ENCODE data around the gene LRRC28. TPM values are rescaled to one million over a fixed set of nuclear protein-coding genes. Genes with fewer than 3 reads are reported as not detected.

LRRC28 gene
- total RNA-seq, 6 donors from 2014 or later, result 15.6 to 70.2 (median 20.1) TPM

- H3K4me1 ChIP-seq, result no peaks in the 10 kb centered on the region
- TF ChIP-seq CTCF (IDR thresholded peaks at IDR 0.05) (no peak), POLR2A (IDR thresholded peaks at IDR 0.05) (no peak), POLR2AphosphoS5 (IDR thresholded peaks at IDR 0.05) (no peak), EP300 (IDR thresholded peaks at IDR 0.05) (no peak)
- H3K36me3 ChIP-seq, result peaks cover 0 to 8% (median 0%) of the 10 kb centered on the region in 4 donors
- no peak overlapping the region for H3K4me3 ChIP-seq
- no peak for ATAC-seq (ENCODE audit: low FRiP score in 2 of 2)
- H3K27me3 ChIP-seq, result no peaks in the 10 kb centered on the region
- WGBS, 2 donors, result 73 to 98% methylated on average over 3 of the region's 3 CpGs
- H3K27ac ChIP-seq, result no peak overlapping the region
- H3K9me3 ChIP-seq, result no peaks in the 10 kb centered on the region
- DNase-seq, result no peak
Measured at GRCh38 chr15:99238849-99239248, 12.4 kb upstream of the LRRC28 start.

- H3K4me1 ChIP-seq, result no peaks in the 10 kb centered on the region
- H3K27ac ChIP-seq, result no peak overlapping the region
- H3K27me3 ChIP-seq, result no peaks in the 10 kb centered on the region
- no peak overlapping the region for H3K4me3 ChIP-seq
- peaks cover 0 to 8% (median 0%) of the 10 kb centered on the region in 4 donors for H3K36me3 ChIP-seq
- DNase-seq (no peak), ATAC-seq (ENCODE audit: low FRiP score in 2 of 2) (no peak)
- H3K9me3 ChIP-seq, result no peaks in the 10 kb centered on the region
- TF ChIP-seq EP300 (IDR thresholded peaks at IDR 0.05) (no peak), POLR2AphosphoS5 (IDR thresholded peaks at IDR 0.05) (no peak), CTCF (IDR thresholded peaks at IDR 0.05) (no peak), POLR2A (IDR thresholded peaks at IDR 0.05) (no peak)
- 62 to 77% methylated on average over 1 of the region's 1 CpG for WGBS, 2 donors
Measured at GRCh38 chr15:99239545-99240198, 11.6 kb upstream of the LRRC28 start.

DNA sequence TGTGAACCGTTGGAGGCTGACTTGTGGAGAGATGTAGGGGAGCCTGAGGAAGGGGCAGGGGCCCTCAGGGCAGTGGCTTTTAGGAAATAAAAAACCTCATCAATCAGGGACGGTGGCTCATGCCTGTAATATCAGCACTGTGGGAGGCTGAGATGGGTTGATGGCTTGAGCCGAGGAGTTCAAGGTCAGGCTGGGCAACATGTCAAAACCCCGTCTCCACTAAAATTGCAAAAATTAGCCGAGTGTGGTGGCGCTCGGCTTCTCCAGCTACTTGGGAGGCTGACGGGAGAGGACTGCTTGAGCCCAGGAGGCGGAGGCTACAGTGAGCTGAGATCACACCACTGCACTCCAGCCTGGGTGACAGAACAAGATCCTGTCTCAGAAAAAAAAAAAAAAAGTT lies 9.5 kb upstream of the LRRC28 start:
- WGBS, 2 donors, result 92% methylated on average over 9 of the region's 9 CpGs

GRCh38 chr15:99244306-99244705 lies 7.0 kb upstream of the LRRC28 start:
- Histone ChIP-seq H3K27ac (no peak overlapping the region), H3K4me1 (peaks cover 0 to 12% (median 7%) of the 10 kb centered on the region in 4 donors), H3K27me3 (no peaks in the 10 kb centered on the region), H3K9me3 (no peaks in the 10 kb centered on the region), H3K36me3 (peaks cover 0 to 8% (median 0%) of the 10 kb centered on the region in 4 donors), H3K4me3 (no peak overlapping the region)
- no peak for ATAC-seq (ENCODE audit: low FRiP score in 2 of 2)
- TF ChIP-seq POLR2A (IDR thresholded peaks at IDR 0.05) (no peak), CTCF (IDR thresholded peaks at IDR 0.05) (no peak), EP300 (IDR thresholded peaks at IDR 0.05) (no peak), POLR2AphosphoS5 (IDR thresholded peaks at IDR 0.05) (no peak)
- WGBS, 2 donors, result 92 to 98% methylated on average over 4 of the region's 4 CpGs
- no peak for DNase-seq

More for the DNA sequence above, 9.5 kb upstream of the LRRC28 start:
- no peak overlapping the region for H3K27ac ChIP-seq
- H3K27me3 ChIP-seq, result no peaks in the 10 kb centered on the region
- DNase-seq, result no peak
- H3K4me3 ChIP-seq, result no peak overlapping the region
- no peaks in the 10 kb centered on the region for H3K9me3 ChIP-seq
- peaks cover 0 to 8% (median 0%) of the 10 kb centered on the region in 4 donors for H3K36me3 ChIP-seq
- TF ChIP-seq POLR2A (IDR thresholded peaks at IDR 0.05), result no peak
- no peak for TF ChIP-seq CTCF (IDR thresholded peaks at IDR 0.05)
- no peaks in the 10 kb centered on the region for H3K4me1 ChIP-seq
- no peak for ATAC-seq (ENCODE audit: low FRiP score in 2 of 2)

GRCh38 chr15:99247062-99247461 lies 4.2 kb upstream of the LRRC28 start:
- no peak for TF ChIP-seq EP300 (IDR thresholded peaks at IDR 0.05)
- H3K9me3 ChIP-seq, result no peaks in the 10 kb centered on the region
- no peaks in the 10 kb centered on the region for H3K36me3 ChIP-seq
- H3K4me1 ChIP-seq, result peaks cover 2 to 23% (median 15%) of the 10 kb centered on the region in 4 donors
- WGBS, 2 donors, result 74 to 79% methylated on average over 3 of the region's 3 CpGs
- DNase-seq (no peak), ATAC-seq (ENCODE audit: low FRiP score in 2 of 2) (no peak)
- H3K27ac ChIP-seq, result no peak overlapping the region
- no peaks in the 10 kb centered on the region for H3K27me3 ChIP-seq
- H3K4me3 ChIP-seq, result no peak overlapping the region

All from upper lobe of left lung (tissue), 6 donors.